WTC11 (cell line): ENCODE results near the gene ATP13A4.

Experiments
- CREB1 ChIP-seq: sonication (generic); formaldehyde crosslinking; IDR thresholded peaks from 2 replicates; pipeline ENCODE4 v1.8.0; 2023; ENCODE audit warnings: mild to moderate bottlenecking, missing genetic modification reagents
- CREM ChIP-seq: sonication (generic); formaldehyde crosslinking; IDR thresholded peaks from 2 replicates; pipeline ENCODE4 v1.8.1; 2022; ENCODE audit warnings: mild to moderate bottlenecking, missing genetic modification reagents, moderate library complexity
- CTCF ChIP-seq: fragments of 200-600 bp; IDR thresholded peaks from 2 replicates; pipeline ENCODE4 v1.8.0; 2022; ENCODE audit warnings: antibody characterized with exemption
- E2F1 ChIP-seq: sonication (generic); formaldehyde crosslinking; IDR thresholded peaks from 2 replicates; pipeline ENCODE4 v1.8.0; 2022; ENCODE audit warnings: mild to moderate bottlenecking, missing genetic modification reagents
- E2F5 ChIP-seq: sonication (generic); formaldehyde crosslinking; IDR thresholded peaks from 2 replicates; pipeline ENCODE4 v1.8.1; 2022; ENCODE audit warnings: mild to moderate bottlenecking, moderate library complexity, missing genetic modification reagents
- FOXP4 ChIP-seq: sonication (generic); formaldehyde crosslinking; IDR thresholded peaks from 2 replicates; pipeline ENCODE4 v1.8.0; 2022; ENCODE audit warnings: mild to moderate bottlenecking, missing genetic modification reagents
- JUN ChIP-seq: sonication (generic); formaldehyde crosslinking; IDR thresholded peaks from 2 replicates; pipeline ENCODE4 v1.8.0; 2023; ENCODE audit warnings: mild to moderate bottlenecking, missing genetic modification reagents
- PREB ChIP-seq: sonication (generic); formaldehyde crosslinking; IDR thresholded peaks from 2 replicates; pipeline ENCODE4 v1.8.1; 2022; ENCODE audit warnings: mild to moderate bottlenecking, missing genetic modification reagents, moderate library complexity, borderline replicate concordance
- SP1 ChIP-seq: sonication (generic); formaldehyde crosslinking; conservative IDR thresholded peaks from 2 replicates; pipeline ENCODE4 v1.8.1; 2022; ENCODE audit warnings: missing genetic modification reagents
- TCF7 ChIP-seq: sonication (generic); formaldehyde crosslinking; IDR thresholded peaks from 2 replicates; pipeline ENCODE4 v1.8.0; 2022; ENCODE audit warnings: mild to moderate bottlenecking, low read depth, missing genetic modification reagents, moderate library complexity
- TEAD4 ChIP-seq: sonication (generic); formaldehyde crosslinking; IDR thresholded peaks from 2 replicates; pipeline ENCODE4 v1.8.0; 2022; ENCODE audit warnings: mild to moderate bottlenecking, missing genetic modification reagents
- ZNF138 ChIP-seq: sonication (generic); formaldehyde crosslinking; conservative IDR thresholded peaks from 2 replicates; pipeline ENCODE4 v1.8.1; 2022; ENCODE audit warnings: mild to moderate bottlenecking, moderate library complexity, missing genetic modification reagents

GRCh38 chr3:193389335-193389734 is 165.4 kb downstream of the ATP13A4 start:
- TF ChIP-seq E2F5 (CRISPR knock-in tag) = no peak
- no peak for TF ChIP-seq TCF7 (CRISPR knock-in tag)
- TF ChIP-seq TEAD4 = no peak
- no peak for TF ChIP-seq PREB (CRISPR knock-in tag)
- TF ChIP-seq CTCF = no peak
- TF ChIP-seq ZNF138 (CRISPR knock-in tag) = no peak
- peak; percentile 64; the same call in 1 of the 2 replicates for TF ChIP-seq FOXP4
- no peak for TF ChIP-seq CREM
- TF ChIP-seq JUN = no peak
- no peak for TF ChIP-seq SP1
- no peak for TF ChIP-seq CREB1 (CRISPR knock-in tag)
- no peak for TF ChIP-seq E2F1 (CRISPR knock-in tag)
